Stomach (tissue), 4 donors: ENCODE measurements around the gene ZNF433.

ENCODE experiments used
- CTCF ChIP-seq, 7 experiments: fragments of 450-650 bp in 4 of 7; fragments of 200-600 bp in 3 of 7; sonication (generic) in 3 of 7; IDR thresholded peaks; one replicate each; pipeline ENCODE4 v1.5.1; 2016 to 2019; ENCODE audit warnings: antibody characterized with exemption in 7 of 7, control low read depth in 2 of 7, mild to moderate bottlenecking in 1 of 7
- POLR2AphosphoS5 ChIP-seq, 3 donors: sonication (generic); formaldehyde crosslinking; IDR thresholded peaks; one replicate each; pipeline ENCODE4 v1.6.1; 2016; ENCODE audit warnings: antibody characterized with exemption in 3 of 3

GRCh38 chr19:11964858-11965645 lies 70.4 kb downstream of the ZNF433 start, which contains the start of gene ZNF763:
- TF ChIP-seq POLR2AphosphoS5 (IDR thresholded peaks at IDR 0.05) (peak in 2 of 3 donors; percentile 58 to 64), CTCF (IDR thresholded peaks at IDR 0.05) (no peak)
